ENCODE results near the gene P2RY4. TPM values are rescaled to one million over a fixed set of nuclear protein-coding genes. Genes with fewer than 3 reads are reported as not detected.

Gene P2RY4
- polyA plus RNA-seq, 1 donor from 2014 or later: not detected

DNA sequence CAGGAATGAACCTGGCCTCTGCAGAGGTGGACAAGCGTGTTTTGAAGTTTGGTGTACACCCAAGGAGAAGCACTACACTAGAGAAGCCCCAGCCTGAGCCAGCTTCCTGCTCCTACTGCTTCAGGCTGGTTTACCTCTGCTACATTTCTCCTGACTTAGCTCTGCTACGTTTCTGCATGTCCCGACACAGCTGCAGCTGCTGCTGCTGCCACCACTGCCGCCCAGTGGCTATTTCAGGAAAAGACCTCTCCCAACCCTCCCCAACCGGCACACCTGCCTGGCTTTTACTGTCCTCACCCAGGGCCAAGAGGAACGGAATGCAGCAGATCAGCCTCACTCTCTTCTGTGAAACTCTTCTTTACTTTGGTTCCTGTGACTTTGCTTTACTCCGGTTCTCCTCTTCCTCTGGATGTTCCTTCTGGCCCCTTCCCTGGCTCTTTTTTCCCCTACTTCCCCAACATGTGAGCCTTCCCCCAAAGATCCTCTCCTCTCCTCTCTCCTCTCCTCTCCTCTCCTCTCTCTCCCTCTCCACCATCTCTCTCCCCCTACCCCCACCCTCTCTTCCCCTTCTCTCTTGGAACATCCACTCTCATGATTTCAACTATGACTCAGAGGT is 3.1 kb upstream of the P2RY4 start:
- H2AFZ ChIP-seq (ENCODE audit: low read depth, low read length): no peak overlapping the region
- no peak overlapping the region for H3K9ac ChIP-seq (ENCODE audit: low read length)
- no peak overlapping the region for H3K4me2 ChIP-seq (ENCODE audit: low read length)
- no peaks in the 10 kb centered on the region for H3K36me3 ChIP-seq (ENCODE audit: insufficient read depth, low read length)
- TF ChIP-seq POLR2AphosphoS5 (IDR thresholded peaks at IDR 0.05) (no peak), RAD21 (conservative IDR thresholded peaks at IDR 0.05) (peak; percentile 61), SMC3 (conservative IDR thresholded peaks at IDR 0.05; ENCODE audit: poor library complexity) (peak; percentile 63)
- TF ChIP-seq, protein P1, sequence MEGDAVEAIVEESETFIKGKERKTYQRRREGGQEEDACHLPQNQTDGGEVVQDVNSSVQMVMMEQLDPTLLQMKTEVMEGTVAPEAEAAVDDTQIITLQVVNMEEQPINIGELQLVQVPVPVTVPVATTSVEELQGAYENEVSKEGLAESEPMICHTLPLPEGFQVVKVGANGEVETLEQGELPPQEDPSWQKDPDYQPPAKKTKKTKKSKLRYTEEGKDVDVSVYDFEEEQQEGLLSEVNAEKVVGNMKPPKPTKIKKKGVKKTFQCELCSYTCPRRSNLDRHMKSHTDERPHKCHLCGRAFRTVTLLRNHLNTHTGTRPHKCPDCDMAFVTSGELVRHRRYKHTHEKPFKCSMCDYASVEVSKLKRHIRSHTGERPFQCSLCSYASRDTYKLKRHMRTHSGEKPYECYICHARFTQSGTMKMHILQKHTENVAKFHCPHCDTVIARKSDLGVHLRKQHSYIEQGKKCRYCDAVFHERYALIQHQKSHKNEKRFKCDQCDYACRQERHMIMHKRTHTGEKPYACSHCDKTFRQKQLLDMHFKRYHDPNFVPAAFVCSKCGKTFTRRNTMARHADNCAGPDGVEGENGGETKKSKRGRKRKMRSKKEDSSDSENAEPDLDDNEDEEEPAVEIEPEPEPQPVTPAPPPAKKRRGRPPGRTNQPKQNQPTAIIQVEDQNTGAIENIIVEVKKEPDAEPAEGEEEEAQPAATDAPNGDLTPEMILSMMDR (IDR thresholded peaks at IDR 0.05; ENCODE audit: poor library complexity, severe bottlenecking): peak; percentile 68
- no peaks in the 10 kb centered on the region for H3K27me3 ChIP-seq (ENCODE audit: insufficient read depth, low read depth, low read length)
- H3K9me2 ChIP-seq (ENCODE audit: insufficient read depth, low read length): no peaks in the 10 kb centered on the region
- no peaks in the 10 kb centered on the region for H3K9me3 ChIP-seq (ENCODE audit: low read length)
- H3K79me2 ChIP-seq (replicated peaks; ENCODE audit: insufficient read depth, low read length): no peaks in the 10 kb centered on the region
- H3K4me3 ChIP-seq (ENCODE audit: low read length): no peak overlapping the region
- no peaks in the 10 kb centered on the region for H3F3A ChIP-seq (ENCODE audit: insufficient read depth, low read length, poor library complexity, severe bottlenecking)
- H4K20me1 ChIP-seq (ENCODE audit: insufficient read depth): no peaks in the 10 kb centered on the region
- H3K27ac ChIP-seq (ENCODE audit: low read length): no peak overlapping the region

DNA sequence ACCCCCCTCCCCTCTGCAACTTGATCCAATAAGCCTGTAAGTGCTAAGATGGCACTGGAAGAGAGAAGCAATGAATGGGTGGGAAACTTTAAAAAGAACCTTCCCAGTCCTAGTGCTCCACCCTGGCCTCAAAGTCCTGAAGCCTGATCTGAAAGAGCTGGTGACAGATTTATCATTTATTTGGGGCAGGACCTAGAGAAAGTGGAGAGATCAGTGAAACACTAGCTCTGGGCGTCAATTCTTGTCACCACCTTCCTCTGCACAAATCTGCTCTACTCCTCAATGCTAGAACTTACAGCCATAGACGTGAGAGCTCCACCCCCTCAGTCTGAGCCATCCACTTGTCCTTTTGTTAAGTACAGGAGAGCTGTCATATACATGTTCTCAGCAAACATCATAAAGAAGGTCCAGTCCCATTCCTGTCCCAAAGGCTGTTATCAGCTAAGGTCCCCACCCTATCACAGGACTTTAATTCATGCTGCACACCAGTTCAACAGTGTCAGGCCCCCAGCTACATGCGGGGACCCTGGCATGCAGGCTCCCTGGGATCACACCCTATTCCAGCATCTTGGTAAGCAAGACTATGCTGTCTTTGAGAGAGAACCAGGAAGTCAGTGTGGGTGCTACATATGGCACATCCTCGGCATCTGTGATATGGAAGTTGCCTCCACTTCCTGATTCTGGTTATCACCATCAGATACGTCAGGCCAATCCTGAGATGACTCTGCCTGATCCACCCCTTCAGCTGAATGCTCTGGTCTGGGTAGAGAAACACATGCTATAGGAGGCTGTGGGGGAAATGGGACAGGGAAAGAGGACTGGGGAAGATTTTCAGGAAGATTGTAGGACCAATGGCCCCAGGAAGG is 2.3 kb downstream of the P2RY4 start:
- Histone ChIP-seq H3K9ac (ENCODE audit: low read length) (no peak overlapping the region), H2AFZ (ENCODE audit: low read depth, low read length) (no peak overlapping the region), H3K27me3 (ENCODE audit: insufficient read depth, low read depth, low read length) (no peaks in the 10 kb centered on the region), H3K9me2 (ENCODE audit: insufficient read depth, low read length) (no peaks in the 10 kb centered on the region), H3K4me3 (ENCODE audit: low read length) (no peak overlapping the region), H3K4me2 (ENCODE audit: low read length) (no peak overlapping the region), H3K79me2 (replicated peaks; ENCODE audit: insufficient read depth, low read length) (no peaks in the 10 kb centered on the region), H3F3A (ENCODE audit: insufficient read depth, low read length, poor library complexity, severe bottlenecking) (no peaks in the 10 kb centered on the region), H3K27ac (ENCODE audit: low read length) (no peak overlapping the region), H3K36me3 (ENCODE audit: insufficient read depth, low read length) (no peaks in the 10 kb centered on the region), H3K9me3 (ENCODE audit: low read length) (no peaks in the 10 kb centered on the region), H4K20me1 (ENCODE audit: insufficient read depth) (no peaks in the 10 kb centered on the region)
- TF ChIP-seq, protein P1 (IDR thresholded peaks at IDR 0.05; ENCODE audit: poor library complexity, severe bottlenecking): no peak
- TF ChIP-seq, protein P2, sequence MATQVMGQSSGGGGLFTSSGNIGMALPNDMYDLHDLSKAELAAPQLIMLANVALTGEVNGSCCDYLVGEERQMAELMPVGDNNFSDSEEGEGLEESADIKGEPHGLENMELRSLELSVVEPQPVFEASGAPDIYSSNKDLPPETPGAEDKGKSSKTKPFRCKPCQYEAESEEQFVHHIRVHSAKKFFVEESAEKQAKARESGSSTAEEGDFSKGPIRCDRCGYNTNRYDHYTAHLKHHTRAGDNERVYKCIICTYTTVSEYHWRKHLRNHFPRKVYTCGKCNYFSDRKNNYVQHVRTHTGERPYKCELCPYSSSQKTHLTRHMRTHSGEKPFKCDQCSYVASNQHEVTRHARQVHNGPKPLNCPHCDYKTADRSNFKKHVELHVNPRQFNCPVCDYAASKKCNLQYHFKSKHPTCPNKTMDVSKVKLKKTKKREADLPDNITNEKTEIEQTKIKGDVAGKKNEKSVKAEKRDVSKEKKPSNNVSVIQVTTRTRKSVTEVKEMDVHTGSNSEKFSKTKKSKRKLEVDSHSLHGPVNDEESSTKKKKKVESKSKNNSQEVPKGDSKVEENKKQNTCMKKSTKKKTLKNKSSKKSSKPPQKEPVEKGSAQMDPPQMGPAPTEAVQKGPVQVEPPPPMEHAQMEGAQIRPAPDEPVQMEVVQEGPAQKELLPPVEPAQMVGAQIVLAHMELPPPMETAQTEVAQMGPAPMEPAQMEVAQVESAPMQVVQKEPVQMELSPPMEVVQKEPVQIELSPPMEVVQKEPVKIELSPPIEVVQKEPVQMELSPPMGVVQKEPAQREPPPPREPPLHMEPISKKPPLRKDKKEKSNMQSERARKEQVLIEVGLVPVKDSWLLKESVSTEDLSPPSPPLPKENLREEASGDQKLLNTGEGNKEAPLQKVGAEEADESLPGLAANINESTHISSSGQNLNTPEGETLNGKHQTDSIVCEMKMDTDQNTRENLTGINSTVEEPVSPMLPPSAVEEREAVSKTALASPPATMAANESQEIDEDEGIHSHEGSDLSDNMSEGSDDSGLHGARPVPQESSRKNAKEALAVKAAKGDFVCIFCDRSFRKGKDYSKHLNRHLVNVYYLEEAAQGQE (IDR thresholded peaks at IDR 0.05; ENCODE audit: borderline replicate concordance): no peak
- TF ChIP-seq SMC3 (conservative IDR thresholded peaks at IDR 0.05; ENCODE audit: poor library complexity): no peak
- TF ChIP-seq EP300 (conservative IDR thresholded peaks at IDR 0.05; ENCODE audit: poor library complexity, severe bottlenecking): no peak
- no peak for TF ChIP-seq MXI1 (conservative IDR thresholded peaks at IDR 0.05; ENCODE audit: poor library complexity, severe bottlenecking)
- no peak for TF ChIP-seq EZH2 (IDR thresholded peaks at IDR 0.05; ENCODE audit: borderline replicate concordance, insufficient read depth, low read length, poor library complexity, severe bottlenecking)
- no peak for TF ChIP-seq POLR2AphosphoS5 (IDR thresholded peaks at IDR 0.05)
- TF ChIP-seq TAF1 (IDR thresholded peaks at IDR 0.05; ENCODE audit: low read depth): no peak
- TF ChIP-seq RAD21 (conservative IDR thresholded peaks at IDR 0.05): no peak

Measured in neural cell (in vitro differentiated cells).